ENCODE data around the gene LBX1.

- TF ChIP-seq CTCF (IDR thresholded peaks at IDR 0.05 in 2 of 3, conservative IDR thresholded peaks at IDR 0.05 in 1 of 3; ENCODE audit: borderline replicate concordance in 1 of 3, insufficient read depth in 1 of 3, low read depth in 2 of 3, low read length in 2 of 3) (no peak), CBX3 (IDR thresholded peaks at IDR 0.05; ENCODE audit: low read depth) (no peak), RAD21 (IDR thresholded peaks at IDR 0.05; ENCODE audit: low read depth) (no peak)
Measured at GRCh38 chr10:101250136-101250535, 20.9 kb upstream of the LBX1 start.
